GM12891 (cell line): ENCODE measurements around the gene MS4A15.

Source experiments
- PAX5 ChIP-seq: IDR thresholded peaks from 2 replicates; pipeline ENCODE4 v1.6.1; 2011; ENCODE audit warnings: low read length, moderate library complexity, mild to moderate bottlenecking; ENCODE audit not compliant: insufficient read depth, severe bottlenecking
- POLR2A ChIP-seq: IDR thresholded peaks from 2 replicates; pipeline ENCODE4 v1.6.1; 2011; ENCODE audit warnings: low read depth, low read length, control low read depth
- POLR2AphosphoS5 ChIP-seq: IDR thresholded peaks from 2 replicates; pipeline ENCODE4 v1.6.1; 2011; ENCODE audit warnings: low read depth, low read length, control low read depth
- SPI1 ChIP-seq: IDR thresholded peaks from 2 replicates; pipeline ENCODE4 v1.6.1; 2011; ENCODE audit warnings: low read depth, low read length, control low read depth
- TAF1 ChIP-seq: IDR thresholded peaks from 2 replicates; pipeline ENCODE4 v1.6.1; 2011; ENCODE audit warnings: low read depth, low read length, control low read depth

DNA sequence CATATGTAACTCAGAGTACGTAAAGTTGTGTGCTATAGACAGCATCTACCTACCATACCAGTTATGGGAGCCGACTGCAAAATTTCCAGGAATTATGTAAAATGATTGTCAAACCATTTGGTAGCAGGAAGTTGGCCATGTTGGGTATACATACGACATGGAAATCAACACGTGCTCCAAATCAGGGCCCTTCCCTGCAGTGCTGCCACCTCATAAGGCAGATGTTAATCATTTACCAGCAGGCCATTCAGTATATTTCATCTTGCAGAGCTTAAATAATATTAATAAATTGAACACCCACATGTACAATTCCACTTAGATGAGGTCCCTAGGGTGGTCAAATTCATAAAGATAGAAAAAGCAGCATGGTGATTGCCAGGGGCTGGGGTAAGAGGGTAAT, 22.4 kb upstream of the MS4A15 start:
- TF ChIP-seq POLR2A (no peak), PAX5 (no peak), TAF1 (no peak), POLR2AphosphoS5 (no peak), SPI1 (no peak)
